Stimulated activated naive CD8-positive, alpha-beta T cell treated with anti-CD3 and anti-CD28 coated beads, Interleukin-15, Interleukin-2, amounts not matched to agents 100 ng/mL and 50 ng/mL, for 24 hours (primary cell): ENCODE results near the gene CCDC40.

ENCODE experiments used
- H3K27ac Mint-ChIP-seq: one replicate; pipeline ENCODE4 v1.8.0; 2021; ENCODE audit warnings: mild to moderate bottlenecking, mixed read lengths
- H3K27me3 Mint-ChIP-seq: one replicate; pipeline ENCODE4 v1.8.0; 2021; ENCODE audit warnings: mixed read lengths
- H3K36me3 Mint-ChIP-seq: one replicate; pipeline ENCODE4 v1.8.0; 2021; ENCODE audit warnings: low read depth, mixed read lengths
- H3K4me1 Mint-ChIP-seq: one replicate; pipeline ENCODE4 v1.8.0; 2021; ENCODE audit warnings: low read depth, mixed read lengths
- H3K4me3 Mint-ChIP-seq: one replicate; pipeline ENCODE4 v1.8.0; 2021; ENCODE audit warnings: mild to moderate bottlenecking, mixed read lengths
- H3K9me3 Mint-ChIP-seq: one replicate; pipeline ENCODE4 v1.8.0; 2021; ENCODE audit warnings: mixed read lengths

Gene CCDC40

DNA sequence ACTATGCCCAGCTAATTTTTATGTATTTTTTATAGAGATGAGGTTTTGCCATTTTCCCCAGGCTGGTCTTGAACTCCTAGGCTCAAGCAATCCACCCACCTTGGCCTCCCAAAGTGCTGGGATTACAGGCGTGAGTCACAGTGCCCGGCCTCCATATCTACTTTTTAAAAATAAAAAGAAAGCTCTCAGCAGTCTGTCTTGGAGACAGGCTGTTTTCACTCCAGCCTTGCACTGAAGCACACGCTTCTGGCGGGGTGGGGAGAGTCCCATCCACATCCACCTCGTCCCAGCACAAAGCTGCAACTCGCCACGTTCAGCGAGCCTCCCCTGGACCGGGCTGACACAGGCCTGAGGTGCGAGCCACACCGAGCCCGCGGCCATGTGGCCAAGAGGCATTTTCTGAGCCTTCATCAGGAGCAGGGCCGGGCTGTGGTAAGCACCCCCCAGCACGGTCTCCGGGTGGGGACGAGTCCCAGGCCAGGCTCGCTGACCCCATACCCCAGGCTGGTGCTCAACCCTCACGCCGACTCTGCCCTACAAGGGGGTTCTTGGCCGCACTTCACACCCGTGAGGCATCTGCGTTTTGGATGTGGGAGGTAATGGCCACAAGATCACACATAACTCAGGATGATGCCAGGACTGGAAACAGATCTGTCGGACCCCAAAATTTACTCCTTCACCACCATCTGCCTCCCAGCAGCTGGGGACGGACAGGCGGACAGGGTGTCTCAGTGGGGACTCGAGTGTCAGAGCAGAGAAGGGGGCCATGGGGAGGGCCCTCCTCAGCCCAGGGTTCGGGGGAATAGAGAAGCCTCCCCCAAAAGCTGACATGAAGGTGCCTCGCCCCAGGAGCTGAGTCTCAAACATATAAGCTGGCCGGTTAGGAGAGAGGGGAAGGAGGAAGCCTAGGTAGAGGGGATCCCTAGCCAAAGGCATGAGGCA lies 29.4 kb upstream of the CCDC40 start:
- peaks cover 7% of the 10 kb centered on the region for H3K4me1 Mint-ChIP-seq
- no peaks in the 10 kb centered on the region for H3K9me3 Mint-ChIP-seq
- no peaks in the 10 kb centered on the region for H3K27me3 Mint-ChIP-seq
- H3K4me3 Mint-ChIP-seq, result no peak overlapping the region
- no peak overlapping the region for H3K27ac Mint-ChIP-seq
- H3K36me3 Mint-ChIP-seq, result no peaks in the 10 kb centered on the region

DNA sequence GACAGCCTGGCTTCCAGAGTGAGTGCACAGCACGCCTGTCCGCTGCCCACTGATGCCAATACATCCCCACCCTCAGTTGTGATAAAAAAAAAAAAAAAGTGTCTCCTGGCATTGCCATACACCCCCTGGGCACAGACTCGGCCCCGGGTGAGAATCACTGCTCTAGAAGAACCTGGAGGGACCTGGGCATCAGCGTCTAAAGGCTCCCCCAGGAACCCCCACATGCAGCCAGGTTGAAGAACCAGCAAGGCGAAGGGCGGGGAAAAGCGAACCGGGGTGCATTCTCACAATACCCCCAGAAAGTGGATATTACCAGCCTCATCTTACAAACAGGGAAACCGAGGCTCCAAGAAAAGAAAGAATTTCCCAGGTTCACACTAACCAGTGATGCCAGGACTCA lies 28.5 kb upstream of the CCDC40 start:
- Mint-ChIP-seq H3K36me3 (no peaks in the 10 kb centered on the region), H3K27me3 (no peaks in the 10 kb centered on the region), H3K27ac (no peak overlapping the region), H3K4me1 (peaks cover 7% of the 10 kb centered on the region), H3K4me3 (no peak overlapping the region), H3K9me3 (no peaks in the 10 kb centered on the region)

DNA sequence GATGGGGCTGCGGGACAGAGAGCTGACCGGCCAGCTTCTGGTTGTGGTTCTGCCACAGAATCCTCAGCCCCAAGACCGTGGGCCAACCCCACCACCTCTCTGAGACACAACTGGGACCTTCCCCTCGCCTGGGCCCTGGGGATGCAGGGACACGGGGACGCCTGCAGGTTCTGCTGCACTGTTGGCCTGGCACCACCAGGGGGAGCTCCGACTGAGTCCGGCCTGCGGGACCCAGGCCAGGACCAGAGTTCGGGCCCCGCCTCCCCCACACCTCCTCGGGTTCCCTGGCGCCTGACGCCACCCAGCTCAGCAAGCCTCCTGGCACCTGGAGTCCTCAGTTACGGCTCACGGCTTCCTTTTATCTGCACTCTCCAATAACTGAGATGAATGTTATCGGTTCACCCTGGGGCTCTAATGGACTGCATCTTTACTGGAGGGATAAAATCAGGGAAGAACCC lies 28.0 kb upstream of the CCDC40 start:
- no peak overlapping the region for H3K4me3 Mint-ChIP-seq
- no peak overlapping the region for H3K27ac Mint-ChIP-seq
- H3K9me3 Mint-ChIP-seq, result no peaks in the 10 kb centered on the region
- no peaks in the 10 kb centered on the region for H3K27me3 Mint-ChIP-seq
- peaks cover 7% of the 10 kb centered on the region for H3K4me1 Mint-ChIP-seq
- H3K36me3 Mint-ChIP-seq, result no peaks in the 10 kb centered on the region

DNA sequence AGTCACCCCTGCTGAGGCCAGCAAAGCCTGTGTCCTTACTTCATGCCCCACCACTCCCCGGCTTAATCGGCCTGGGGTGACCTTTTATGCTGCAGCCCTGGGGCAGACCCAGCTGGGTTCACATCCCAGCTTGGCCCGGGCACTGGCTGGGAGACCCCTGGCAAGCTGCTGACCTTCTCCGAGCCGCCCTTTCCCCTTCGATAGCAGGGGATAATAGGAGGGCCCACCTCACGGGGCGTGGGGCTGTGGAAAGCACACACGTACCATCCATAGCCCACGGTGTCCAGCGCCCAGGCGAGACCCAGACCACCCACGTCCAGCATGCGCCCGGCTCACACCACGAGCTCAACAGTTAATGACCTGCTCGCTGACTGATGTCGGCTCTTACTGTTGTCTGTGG lies 27.6 kb upstream of the CCDC40 start:
- Mint-ChIP-seq H3K27ac (no peak overlapping the region), H3K4me3 (no peak overlapping the region), H3K9me3 (no peaks in the 10 kb centered on the region), H3K4me1 (peaks cover 7% of the 10 kb centered on the region), H3K36me3 (no peaks in the 10 kb centered on the region), H3K27me3 (no peaks in the 10 kb centered on the region)

DNA sequence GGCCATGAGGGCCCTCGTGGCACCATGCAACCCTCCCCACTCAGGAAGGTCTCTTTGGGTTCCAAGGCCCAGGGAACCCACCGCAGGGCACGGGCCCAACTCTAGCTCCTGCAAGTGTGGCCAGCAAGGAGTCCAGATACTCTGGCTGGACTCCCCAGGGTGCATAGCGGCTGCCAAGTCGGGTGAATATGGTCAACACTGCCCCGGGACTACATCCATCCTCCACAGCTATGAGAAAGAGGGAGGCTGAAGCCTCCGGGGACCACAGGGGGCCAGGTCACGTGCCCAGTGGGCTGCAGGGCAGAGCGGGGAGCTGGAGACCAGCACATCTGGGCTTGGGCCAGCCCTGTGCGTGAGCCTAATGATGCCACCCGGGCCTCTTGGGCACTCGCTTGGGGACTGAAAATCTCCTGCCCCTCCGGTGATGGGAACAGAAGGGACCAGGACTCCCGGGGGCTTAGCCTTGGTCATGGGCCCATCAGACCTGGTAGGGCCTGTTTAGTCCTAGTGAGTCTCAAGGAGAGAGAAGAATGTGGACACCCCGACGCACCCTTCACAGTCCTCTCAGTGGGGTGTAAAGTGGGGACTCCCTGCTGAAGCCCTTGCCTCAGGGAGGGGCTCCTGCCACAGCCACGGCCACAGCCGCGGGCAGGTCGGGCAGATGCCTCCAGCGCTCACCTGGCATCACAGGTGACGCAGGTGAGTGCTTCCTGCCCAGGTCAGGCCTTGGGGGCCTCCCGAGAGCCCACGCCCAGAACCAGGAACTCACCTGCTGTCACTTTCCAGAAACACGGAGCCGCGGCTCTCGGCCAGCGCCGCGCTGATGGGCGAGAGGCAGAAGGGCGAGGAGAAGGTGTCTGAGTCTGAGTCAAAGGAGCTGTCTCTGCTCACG lies 26.8 kb upstream of the CCDC40 start:
- Mint-ChIP-seq H3K36me3 (no peaks in the 10 kb centered on the region), H3K27me3 (no peaks in the 10 kb centered on the region), H3K4me1 (peaks cover 7% of the 10 kb centered on the region), H3K27ac (no peak overlapping the region), H3K4me3 (no peak overlapping the region), H3K9me3 (no peaks in the 10 kb centered on the region)

DNA sequence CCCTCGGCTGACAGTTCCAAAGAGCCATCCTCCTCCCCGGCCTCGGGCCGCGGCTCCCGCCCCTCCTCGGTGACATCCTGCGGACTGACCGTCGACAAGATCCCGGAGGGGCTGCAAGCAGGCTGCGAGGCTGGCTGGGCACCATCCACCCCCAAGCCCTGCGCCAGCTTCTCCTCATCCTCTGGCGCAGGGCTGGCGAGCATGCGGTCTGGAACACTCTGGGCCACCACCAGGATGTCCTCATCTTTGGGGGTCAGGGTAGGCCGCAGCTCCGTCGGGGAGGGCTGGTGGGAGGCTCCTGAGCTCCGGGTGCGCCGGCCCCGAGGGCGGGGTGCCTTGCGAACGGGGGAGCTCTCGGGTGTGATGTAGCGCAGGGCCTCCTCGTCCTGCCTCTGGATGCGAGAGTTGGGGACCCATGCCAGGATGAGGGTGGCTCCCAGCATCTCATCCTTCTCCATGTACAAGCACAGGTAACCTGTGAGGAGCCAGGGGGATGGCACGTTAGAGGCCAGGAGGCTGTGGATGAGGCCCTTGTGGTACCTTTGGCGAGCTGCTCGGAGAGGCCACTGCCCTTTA lies 26.1 kb upstream of the CCDC40 start:
- H3K27ac Mint-ChIP-seq, result no peak overlapping the region
- H3K9me3 Mint-ChIP-seq, result no peaks in the 10 kb centered on the region
- no peak overlapping the region for H3K4me3 Mint-ChIP-seq
- H3K27me3 Mint-ChIP-seq, result no peaks in the 10 kb centered on the region
- H3K36me3 Mint-ChIP-seq, result no peaks in the 10 kb centered on the region
- H3K4me1 Mint-ChIP-seq, result peaks cover 7% of the 10 kb centered on the region

DNA sequence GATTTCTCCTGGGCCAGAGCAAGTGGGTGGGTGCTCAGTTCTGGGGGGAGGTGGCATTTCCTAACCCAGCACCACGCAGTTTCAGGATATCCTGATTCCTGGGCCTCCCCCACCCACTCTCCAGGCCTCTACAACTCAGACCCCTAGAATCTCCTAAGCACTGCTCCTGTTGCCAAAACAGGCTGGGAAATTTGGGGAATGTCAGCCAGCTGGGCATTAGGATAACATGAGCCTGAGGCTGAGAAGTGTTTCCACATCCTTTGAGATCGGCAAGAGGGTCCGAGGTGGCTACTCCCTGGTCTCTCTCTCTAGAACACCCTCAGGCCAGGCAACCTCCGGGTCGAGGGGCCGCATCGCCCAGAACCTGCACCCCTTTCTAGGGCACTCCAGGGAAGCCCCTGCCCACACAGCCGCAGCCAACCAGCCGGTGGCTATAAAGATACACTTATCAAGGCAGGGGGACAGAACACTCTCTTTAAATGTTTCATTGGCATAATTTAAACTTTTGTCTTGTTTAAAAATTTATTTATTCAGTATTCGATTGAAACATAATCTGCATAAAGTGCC lies 24.4 kb upstream of the CCDC40 start:
- H3K27me3 Mint-ChIP-seq, result no peaks in the 10 kb centered on the region
- no peaks in the 10 kb centered on the region for H3K4me1 Mint-ChIP-seq
- H3K27ac Mint-ChIP-seq, result no peak overlapping the region
- H3K36me3 Mint-ChIP-seq, result no peaks in the 10 kb centered on the region
- no peaks in the 10 kb centered on the region for H3K9me3 Mint-ChIP-seq
- no peak overlapping the region for H3K4me3 Mint-ChIP-seq

DNA sequence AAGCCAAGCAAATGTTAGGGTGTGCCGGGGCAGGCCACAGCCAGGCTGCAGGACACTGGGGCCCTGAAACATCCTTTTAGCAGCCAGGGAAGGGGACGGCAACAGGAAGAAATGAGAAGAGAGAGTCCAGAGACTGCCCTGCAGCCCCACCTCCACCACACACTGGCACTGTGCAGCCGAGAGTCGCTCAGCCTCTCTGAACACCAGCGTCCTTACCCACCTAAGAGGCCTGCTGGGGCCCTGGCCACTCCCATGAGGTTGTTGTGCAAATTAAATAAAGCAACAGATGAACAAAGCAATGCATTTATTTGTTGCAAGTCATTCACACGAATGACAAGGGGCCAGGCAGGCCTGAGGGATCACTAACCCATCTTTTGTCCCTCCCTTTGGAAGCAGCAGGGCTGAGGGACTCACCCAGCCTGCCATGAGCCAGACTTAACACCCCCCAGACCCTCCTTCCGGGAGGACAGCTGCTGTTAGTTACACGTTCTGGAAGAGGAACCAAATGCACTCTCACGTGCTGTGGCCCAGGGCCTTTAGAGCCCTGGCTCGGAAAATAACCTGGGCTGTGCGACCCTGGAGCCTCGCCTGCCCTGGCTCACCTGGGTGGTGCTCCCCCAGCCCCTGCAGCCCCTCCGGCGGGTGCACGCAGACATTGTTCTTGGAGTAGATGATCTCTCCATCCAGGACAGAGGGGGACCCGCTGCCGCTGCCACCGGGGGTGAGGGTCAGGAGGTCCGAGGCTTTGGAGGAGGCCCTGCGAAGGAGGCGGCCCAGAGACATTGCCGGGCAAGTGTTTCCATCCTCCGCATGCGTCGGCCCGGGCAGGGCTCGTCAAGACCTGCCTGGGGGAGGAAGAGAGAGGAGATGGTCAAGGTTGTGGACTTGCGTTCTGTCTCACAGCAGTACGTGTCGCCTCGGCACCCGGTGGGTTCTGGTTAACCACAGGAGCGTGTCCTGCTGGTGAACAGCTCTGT lies 23.4 kb upstream of the CCDC40 start:
- Mint-ChIP-seq H3K9me3 (no peaks in the 10 kb centered on the region), H3K4me1 (no peaks in the 10 kb centered on the region), H3K27me3 (no peaks in the 10 kb centered on the region), H3K27ac (no peak overlapping the region), H3K4me3 (no peak overlapping the region), H3K36me3 (no peaks in the 10 kb centered on the region)

DNA sequence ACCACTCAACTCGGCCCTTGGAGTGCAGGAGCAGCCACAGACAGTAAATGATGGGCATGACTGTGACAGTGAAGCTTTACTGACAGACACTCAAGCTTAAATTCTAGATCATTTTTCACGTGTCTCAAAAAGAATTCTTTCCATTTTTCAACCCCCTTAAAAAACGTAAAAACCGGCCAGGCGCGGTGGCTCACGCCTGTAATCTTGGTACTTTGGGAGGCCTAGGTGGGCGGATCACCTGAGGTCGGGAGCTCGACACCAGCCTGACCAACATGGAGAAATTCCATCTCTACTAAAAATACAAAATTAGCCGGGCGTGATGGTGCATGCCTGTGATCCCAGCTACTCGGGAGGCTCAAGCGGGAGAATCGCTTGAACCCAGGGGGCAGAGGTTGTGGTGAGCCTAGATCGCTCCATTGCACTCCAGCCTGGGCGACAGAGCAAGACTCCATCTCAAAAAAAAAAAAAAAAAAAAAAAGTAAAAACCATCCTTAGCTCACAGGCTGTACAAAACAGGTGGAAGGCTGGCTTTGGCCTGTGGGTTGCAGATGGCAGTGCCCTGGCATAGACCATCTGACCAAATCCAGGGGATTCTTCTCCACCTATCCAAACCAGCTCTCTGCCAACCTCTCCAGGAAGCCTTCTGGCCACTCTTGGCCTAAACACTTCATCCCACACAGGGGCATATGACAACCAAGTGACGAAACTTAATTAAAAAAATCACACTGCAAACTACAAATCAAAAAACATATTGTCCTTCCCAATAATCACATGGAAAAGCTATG lies 19.0 kb upstream of the CCDC40 start:
- Mint-ChIP-seq H3K36me3 (no peaks in the 10 kb centered on the region), H3K4me3 (no peak overlapping the region), H3K4me1 (no peaks in the 10 kb centered on the region), H3K27ac (no peak overlapping the region), H3K9me3 (no peaks in the 10 kb centered on the region), H3K27me3 (no peaks in the 10 kb centered on the region)

DNA sequence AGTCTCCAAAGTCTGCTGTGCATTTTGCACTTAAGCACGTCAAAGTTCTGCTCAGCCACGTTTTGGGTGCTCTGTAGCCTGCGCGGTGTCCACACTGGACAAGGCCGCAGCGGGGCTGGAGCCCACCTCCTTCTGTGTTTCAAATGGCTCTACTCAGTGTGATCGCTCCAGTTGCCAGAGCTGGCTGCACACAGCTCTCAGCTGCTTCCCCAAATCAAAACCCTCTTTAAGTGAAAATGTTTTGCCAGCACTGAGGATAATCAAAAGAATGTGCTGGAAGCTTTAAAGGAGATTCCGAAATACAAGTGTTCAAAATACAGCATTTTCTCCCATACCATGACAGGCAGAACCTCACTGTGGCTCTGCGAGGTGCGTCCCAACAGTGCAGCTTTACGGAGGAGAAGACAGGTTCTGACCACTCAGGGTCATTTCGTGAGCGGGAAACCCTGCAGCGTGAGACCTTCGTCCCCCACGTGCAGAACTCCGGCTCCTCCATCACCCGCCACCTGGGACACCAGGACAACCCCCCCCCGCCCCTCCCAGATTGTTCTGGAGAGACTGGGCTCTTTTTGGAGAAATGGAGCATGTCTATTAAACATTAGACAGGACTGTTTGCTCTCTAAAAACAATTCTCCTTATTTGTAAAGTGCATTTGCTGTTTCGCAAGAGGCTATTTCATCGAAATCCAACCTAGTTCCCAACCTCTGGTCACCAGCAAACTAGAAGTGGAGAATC lies 17.4 kb upstream of the CCDC40 start:
- Mint-ChIP-seq H3K4me3 (no peak overlapping the region), H3K27me3 (no peaks in the 10 kb centered on the region), H3K27ac (no peak overlapping the region), H3K36me3 (no peaks in the 10 kb centered on the region), H3K9me3 (no peaks in the 10 kb centered on the region), H3K4me1 (no peaks in the 10 kb centered on the region)

DNA sequence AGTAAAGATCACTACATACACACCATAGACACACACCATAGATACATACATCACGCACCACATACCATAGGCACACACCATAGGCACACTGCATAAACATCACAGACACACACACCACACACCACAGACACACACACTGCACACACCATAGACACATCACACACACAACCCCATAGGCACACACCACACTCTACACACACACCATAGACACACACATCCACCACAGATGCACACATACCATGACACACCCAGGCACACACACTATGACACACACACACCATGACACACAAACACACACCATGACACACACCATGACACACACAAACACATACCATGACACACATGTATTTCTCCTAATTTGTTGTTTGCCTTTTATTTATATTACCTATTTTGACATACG lies 14.8 kb upstream of the CCDC40 start:
- Mint-ChIP-seq H3K9me3 (no peaks in the 10 kb centered on the region), H3K4me3 (no peak overlapping the region), H3K27ac (no peak overlapping the region), H3K4me1 (no peaks in the 10 kb centered on the region), H3K27me3 (no peaks in the 10 kb centered on the region), H3K36me3 (no peaks in the 10 kb centered on the region)

DNA sequence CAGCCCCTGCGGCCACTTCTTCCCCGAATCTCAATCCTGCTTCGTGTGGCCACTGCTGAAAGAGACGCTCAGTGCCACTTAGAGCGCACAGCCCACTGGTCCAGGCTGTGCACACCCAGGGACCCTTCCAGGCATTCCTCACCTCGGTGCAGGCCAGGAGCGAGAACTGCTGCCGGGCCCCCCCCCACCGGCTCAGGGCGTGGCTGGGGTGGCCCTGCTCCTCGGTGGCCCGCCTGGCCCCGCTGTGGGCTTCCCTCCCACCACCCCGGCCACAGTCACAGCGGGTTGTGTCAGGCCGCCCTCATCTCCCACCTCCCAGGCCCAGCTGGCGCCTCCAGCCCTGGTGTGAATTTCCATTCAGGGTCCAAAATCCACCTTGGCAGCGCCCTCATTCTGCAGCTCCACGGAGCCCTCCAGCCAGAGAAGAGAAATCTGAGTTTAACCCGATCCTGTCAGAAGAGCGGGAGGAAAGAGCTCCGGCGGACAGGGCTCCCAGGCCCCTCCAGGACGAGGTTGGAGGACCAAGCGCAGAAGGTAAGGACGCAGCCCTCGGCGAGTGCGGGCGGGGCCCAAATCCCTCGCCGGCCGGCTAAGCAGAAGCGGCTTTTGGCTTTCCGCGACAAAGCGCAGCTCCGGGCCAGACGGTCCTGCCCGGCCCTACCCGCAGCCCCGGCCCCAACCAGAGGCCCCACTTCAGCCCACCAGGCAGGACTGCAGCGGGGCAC lies 12.8 kb upstream of the CCDC40 start:
- no peaks in the 10 kb centered on the region for H3K9me3 Mint-ChIP-seq

More for the DNA sequence above, 12.8 kb upstream of the CCDC40 start:
- Mint-ChIP-seq H3K4me3 (no peak overlapping the region), H3K4me1 (no peaks in the 10 kb centered on the region), H3K36me3 (no peaks in the 10 kb centered on the region), H3K27me3 (no peaks in the 10 kb centered on the region), H3K27ac (no peak overlapping the region)
